22Rv1 (cell line): ENCODE results near the gene SERPINH1.

ENCODE experiments used
- ZFX ChIP-seq: fragments of 450-650 bp; IDR thresholded peaks from 2 replicates; pipeline ENCODE4 v1.6.1; 2017; ENCODE audit warnings: antibody characterized with exemption, borderline replicate concordance
- TF ChIP-seq, protein P1 (sequence below): fragments of 450-650 bp; IDR thresholded peaks from 2 replicates; pipeline ENCODE4 v1.5.1; 2017; ENCODE audit warnings: mild to moderate bottlenecking

- TF ChIP-seq, protein P1, sequence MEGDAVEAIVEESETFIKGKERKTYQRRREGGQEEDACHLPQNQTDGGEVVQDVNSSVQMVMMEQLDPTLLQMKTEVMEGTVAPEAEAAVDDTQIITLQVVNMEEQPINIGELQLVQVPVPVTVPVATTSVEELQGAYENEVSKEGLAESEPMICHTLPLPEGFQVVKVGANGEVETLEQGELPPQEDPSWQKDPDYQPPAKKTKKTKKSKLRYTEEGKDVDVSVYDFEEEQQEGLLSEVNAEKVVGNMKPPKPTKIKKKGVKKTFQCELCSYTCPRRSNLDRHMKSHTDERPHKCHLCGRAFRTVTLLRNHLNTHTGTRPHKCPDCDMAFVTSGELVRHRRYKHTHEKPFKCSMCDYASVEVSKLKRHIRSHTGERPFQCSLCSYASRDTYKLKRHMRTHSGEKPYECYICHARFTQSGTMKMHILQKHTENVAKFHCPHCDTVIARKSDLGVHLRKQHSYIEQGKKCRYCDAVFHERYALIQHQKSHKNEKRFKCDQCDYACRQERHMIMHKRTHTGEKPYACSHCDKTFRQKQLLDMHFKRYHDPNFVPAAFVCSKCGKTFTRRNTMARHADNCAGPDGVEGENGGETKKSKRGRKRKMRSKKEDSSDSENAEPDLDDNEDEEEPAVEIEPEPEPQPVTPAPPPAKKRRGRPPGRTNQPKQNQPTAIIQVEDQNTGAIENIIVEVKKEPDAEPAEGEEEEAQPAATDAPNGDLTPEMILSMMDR, result no peak
- no peak for TF ChIP-seq ZFX
Measured at GRCh38 chr11:75514596-75514995, 47.5 kb upstream of the SERPINH1 start.
